Body of pancreas (tissue), 4 donors: ENCODE data around the gene MIS12. TPM values are rescaled to one million over a fixed set of nuclear protein-coding genes. Genes with fewer than 3 reads are reported as not detected.

Experiments
- ATAC-seq: fragments of 150-250 bp; one replicate; pipeline ENCODE4 v1.9.1; 2016
- DNase-seq, 4 donors: peaks; one replicate each; pipeline ENCODE4 v3.0.0-alpha.2; 2019
- H3K27ac ChIP-seq, 4 donors: fragments of 200-600 bp; sonication (generic); 1 replicate in 3 of 4; 2 replicates in 1 of 4; pipeline versions ENCODE4 v1.5.1 to v1.6.1; 2016 to 2019; ENCODE audit warnings: mild to moderate bottlenecking in 1 of 4, mixed read lengths in 1 of 4, moderate library complexity in 1 of 4
- H3K27me3 ChIP-seq, 2 donors: fragments of 200-600 bp; sonication (generic); one replicate each; pipeline ENCODE4 v1.6.0; 2016; ENCODE audit warnings: mild to moderate bottlenecking in 1 of 2
- H3K36me3 ChIP-seq, 2 donors: fragments of 200-600 bp; sonication (generic); replicated peaks in 1 of 2; 2 replicates each; pipeline ENCODE4 v1.5.1; 2016; ENCODE audit warnings: low read depth in 2 of 2; ENCODE audit not compliant: insufficient read depth in 1 of 2
- H3K4me1 ChIP-seq: fragments of 200-600 bp; sonication (generic); one replicate; pipeline ENCODE4 v1.6.0; 2016
- H3K4me3 ChIP-seq, 2 donors: fragments of 200-600 bp; sonication (generic); 1 replicate in 1 of 2; 2 replicates in 1 of 2; pipeline ENCODE4 v1.5.1; 2016 to 2019
- H3K9me3 ChIP-seq, 3 donors: fragments of 200-600 bp; sonication (generic); 1 replicate in 2 of 3; 2 replicates in 1 of 3; pipeline ENCODE4 v1.5.1; 2016
- POLR2A ChIP-seq, 3 donors: fragments of 450-650 bp; IDR thresholded peaks; one replicate each; pipeline ENCODE4 v1.6.1; 2016; ENCODE audit warnings: antibody characterized with exemption in 3 of 3, mild to moderate bottlenecking in 2 of 3
- WGBS, 2 donors: methylation state at CpG; one replicate each; pipeline ENCODE4 v1.1.5; 2017; 5-methylcytosine and 5-hydroxymethylcytosine counted together
- intact Hi-C: fragments of 100-400 bp; cut with DNase I; formaldehyde crosslinking; loops from one replicate; pipeline ENCODE4 v1.15.1; 2023
- total RNA-seq, 2 donors: library from RNA; depleted of rRNA; stranded (reverse); fragments of >200 nt; gene quantifications; one replicate each; pipeline ENCODE4 v1.1.0, GENCODE V29; 2016
- TF ChIP-seq, protein P1 (sequence below), 7 experiments: fragments of 450-650 bp in 4 of 7; fragments of 200-600 bp in 3 of 7; sonication (generic) in 3 of 7; IDR thresholded peaks; one replicate each; pipeline ENCODE4 v1.5.1; 2016 to 2019; ENCODE audit warnings: antibody characterized with exemption in 7 of 7

MIS12 gene
- total RNA-seq, 2 donors from 2014 or later, result 7.9 to 8.6 TPM

DNA sequence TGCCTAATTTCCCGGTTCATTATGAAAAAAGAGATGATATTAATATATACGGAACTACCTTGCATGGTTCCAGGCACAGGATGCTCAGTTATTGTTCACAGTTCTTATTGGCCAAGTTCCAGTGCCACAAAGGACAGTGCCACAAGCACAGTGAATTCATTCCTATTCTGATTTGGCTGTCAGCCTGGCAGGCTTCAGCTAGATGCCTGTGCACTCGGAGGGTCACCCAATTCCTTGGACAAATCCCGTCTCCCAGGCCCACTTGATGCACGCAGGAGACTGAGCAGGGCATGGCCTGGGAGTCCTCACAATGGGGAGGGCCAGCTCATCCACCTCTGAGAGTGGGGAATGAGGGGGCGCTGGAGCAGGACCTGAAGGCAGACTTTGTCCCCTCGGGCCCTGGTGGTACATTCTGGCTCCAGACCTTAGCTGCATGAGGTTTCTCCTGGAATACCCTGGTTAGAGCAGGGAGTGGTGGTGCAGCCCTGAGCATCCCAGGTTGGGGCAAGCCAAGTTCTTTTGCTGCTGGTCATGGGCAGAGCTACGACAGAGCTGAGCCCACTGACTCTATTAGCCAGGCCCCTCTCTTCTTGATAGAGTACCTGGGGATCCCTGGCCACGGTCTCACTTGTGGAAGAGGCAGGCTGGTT, 41.4 kb downstream of the MIS12 start:
- Histone ChIP-seq H3K9me3 (no peaks in the 10 kb centered on the region), H3K27ac (no peak overlapping the region), H3K4me3 (no peak overlapping the region), H3K27me3 (no peaks in the 10 kb centered on the region), H3K4me1 (no peaks in the 10 kb centered on the region), H3K36me3 (no peaks in the 10 kb centered on the region)
- TF ChIP-seq POLR2A (IDR thresholded peaks at IDR 0.05), result no peak
- TF ChIP-seq, protein P1, sequence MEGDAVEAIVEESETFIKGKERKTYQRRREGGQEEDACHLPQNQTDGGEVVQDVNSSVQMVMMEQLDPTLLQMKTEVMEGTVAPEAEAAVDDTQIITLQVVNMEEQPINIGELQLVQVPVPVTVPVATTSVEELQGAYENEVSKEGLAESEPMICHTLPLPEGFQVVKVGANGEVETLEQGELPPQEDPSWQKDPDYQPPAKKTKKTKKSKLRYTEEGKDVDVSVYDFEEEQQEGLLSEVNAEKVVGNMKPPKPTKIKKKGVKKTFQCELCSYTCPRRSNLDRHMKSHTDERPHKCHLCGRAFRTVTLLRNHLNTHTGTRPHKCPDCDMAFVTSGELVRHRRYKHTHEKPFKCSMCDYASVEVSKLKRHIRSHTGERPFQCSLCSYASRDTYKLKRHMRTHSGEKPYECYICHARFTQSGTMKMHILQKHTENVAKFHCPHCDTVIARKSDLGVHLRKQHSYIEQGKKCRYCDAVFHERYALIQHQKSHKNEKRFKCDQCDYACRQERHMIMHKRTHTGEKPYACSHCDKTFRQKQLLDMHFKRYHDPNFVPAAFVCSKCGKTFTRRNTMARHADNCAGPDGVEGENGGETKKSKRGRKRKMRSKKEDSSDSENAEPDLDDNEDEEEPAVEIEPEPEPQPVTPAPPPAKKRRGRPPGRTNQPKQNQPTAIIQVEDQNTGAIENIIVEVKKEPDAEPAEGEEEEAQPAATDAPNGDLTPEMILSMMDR (IDR thresholded peaks at IDR 0.05), result no peak
- ATAC-seq (no peak), DNase-seq (no peak)
- 76 to 81% methylated on average over 8 to 9 of the region's 9 CpGs for WGBS, 2 donors
- intact Hi-C loops, result no loop called here

DNA sequence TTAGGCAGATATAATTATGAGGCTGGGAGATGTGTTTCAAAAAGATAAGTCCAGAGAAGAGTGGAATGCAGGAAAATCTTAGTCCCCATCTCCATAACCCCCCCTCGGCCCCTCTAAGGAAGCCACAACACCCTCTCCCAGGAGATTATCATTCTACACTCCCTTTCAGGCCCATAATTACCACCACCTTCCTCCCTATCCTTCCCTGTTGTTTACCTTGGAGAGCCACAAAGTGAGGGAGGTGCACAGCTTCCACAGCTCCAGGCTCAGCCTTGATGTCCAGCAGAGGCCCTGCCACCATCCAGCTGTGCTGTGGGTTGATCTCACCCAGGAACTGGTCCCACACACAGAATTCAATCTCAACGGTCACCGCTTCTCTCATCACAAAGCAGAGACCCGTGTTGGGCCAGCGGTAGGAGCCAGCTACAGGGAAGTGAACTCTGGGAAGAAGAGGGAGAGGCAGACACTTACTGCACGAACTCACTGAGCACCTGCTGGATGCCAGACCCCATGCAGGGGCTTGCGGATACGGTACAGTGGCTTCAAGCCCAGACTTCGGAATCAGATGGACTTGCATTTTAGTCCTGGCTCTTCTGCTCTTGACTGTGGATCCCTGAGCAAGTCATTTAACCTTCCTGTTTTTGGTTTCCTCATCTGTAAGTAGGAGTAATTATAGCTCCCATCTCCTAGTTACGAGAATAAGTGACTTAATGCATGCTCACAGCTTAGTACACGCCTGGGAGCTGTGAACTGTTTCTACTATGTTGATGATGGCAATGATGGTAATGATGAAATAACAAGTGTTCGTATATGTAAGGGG, 44.1 kb downstream of the MIS12 start:
- TF ChIP-seq POLR2A (IDR thresholded peaks at IDR 0.05), result no peak
- TF ChIP-seq, protein P1 (IDR thresholded peaks at IDR 0.05), result no peak
- WGBS, 2 donors, result 72 to 74% methylated on average over 12 of the region's 12 CpGs
- DNase-seq (no peak), ATAC-seq (no peak)
- no peaks in the 10 kb centered on the region for H3K4me1 ChIP-seq
- no peaks in the 10 kb centered on the region for H3K9me3 ChIP-seq
- no peak overlapping the region for H3K4me3 ChIP-seq
- intact Hi-C loops, result no loop called here
- H3K27ac ChIP-seq, result no peak overlapping the region
- no peaks in the 10 kb centered on the region for H3K27me3 ChIP-seq
- no peaks in the 10 kb centered on the region for H3K36me3 ChIP-seq

DNA sequence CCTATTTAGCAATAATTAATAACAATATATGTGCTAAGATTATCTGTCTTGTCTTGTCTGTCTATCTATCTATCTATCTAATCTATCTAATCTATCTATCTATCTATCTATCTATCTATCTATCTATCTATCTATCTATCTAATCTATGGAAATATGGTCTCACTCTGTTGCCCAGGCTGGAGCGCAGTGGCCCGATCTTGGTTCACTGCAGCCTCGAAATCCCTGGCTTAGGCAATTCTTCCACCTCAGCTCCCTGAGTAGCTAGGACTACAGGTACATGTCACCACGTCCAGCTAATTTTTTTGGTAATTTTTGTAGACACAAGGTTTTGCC, 44.7 kb downstream of the MIS12 start:
- 78 to 84% methylated on average over 4 of the region's 4 CpGs for WGBS, 2 donors
- no peaks in the 10 kb centered on the region for H3K36me3 ChIP-seq
- no peaks in the 10 kb centered on the region for H3K9me3 ChIP-seq
- ATAC-seq, result no peak
- no peak overlapping the region for H3K27ac ChIP-seq
- intact Hi-C loops, result no loop called here
- DNase-seq, result no peak
- no peaks in the 10 kb centered on the region for H3K27me3 ChIP-seq
- H3K4me3 ChIP-seq, result no peak overlapping the region
- H3K4me1 ChIP-seq, result no peaks in the 10 kb centered on the region
- TF ChIP-seq POLR2A (IDR thresholded peaks at IDR 0.05), result no peak
- TF ChIP-seq, protein P1 (IDR thresholded peaks at IDR 0.05), result no peak

DNA sequence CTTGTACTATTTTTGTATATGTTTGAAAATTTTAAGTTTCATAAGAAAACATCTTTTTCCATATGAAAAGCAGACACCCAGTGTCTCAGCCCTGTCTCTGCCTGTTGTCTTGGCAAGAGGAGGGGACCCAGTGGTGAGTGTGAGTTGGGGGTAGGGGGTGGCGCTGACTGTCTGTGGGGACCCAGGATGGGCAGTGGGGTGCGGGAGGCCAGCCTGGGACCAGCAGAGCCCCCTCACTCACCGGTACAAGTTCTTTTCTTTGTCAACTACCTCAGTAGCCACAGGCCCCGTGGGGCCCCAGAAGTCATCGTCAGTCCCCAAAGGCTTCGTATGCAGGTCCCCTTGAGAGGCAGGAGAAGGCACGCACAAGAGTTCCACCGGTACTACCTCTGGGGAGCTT, 46.2 kb downstream of the MIS12 start:
- 77 to 79% methylated on average over 6 to 7 of the region's 8 CpGs for WGBS, 2 donors
- Histone ChIP-seq H3K27ac (no peak overlapping the region), H3K4me3 (no peak overlapping the region), H3K4me1 (no peaks in the 10 kb centered on the region), H3K9me3 (no peaks in the 10 kb centered on the region), H3K27me3 (no peaks in the 10 kb centered on the region), H3K36me3 (no peaks in the 10 kb centered on the region)
- ATAC-seq (no peak), DNase-seq (no peak)
- TF ChIP-seq, protein P1 (IDR thresholded peaks at IDR 0.05), result no peak
- TF ChIP-seq POLR2A (IDR thresholded peaks at IDR 0.05), result no peak
- intact Hi-C loops, result no loop called here
